Dedifferentiated amniotic fluid mesenchymal stem cell (primary cell): ENCODE results near the gene PCDHGA6.
"Not testable (repeated sequence)": the region's sequence is repeated elsewhere in the genome, so short reads cannot be mapped to it uniquely, and the experiment has no call there.

Experiments
- DNase-seq: peaks from one replicate; pipeline ENCODE4 v3.0.0-alpha.2; 2016; ENCODE audit errors: extremely low spot score

Gene PCDHGA6

GRCh38 chr5:141359790-141360426 lies 13.8 kb upstream of the PCDHGA6 start, which contains the start of gene PCDHGB2:
Gene PCDHGB2, plus strand, starts transcription at chr5:141359994. Its CDS starts 142 bp downstream, at chr5:141360136.
- no peak for DNase-seq

- DNase-seq = no peak
Observed at GRCh38 chr5:141360685-141361084, 13.0 kb upstream of the PCDHGA6 start.

GRCh38 chr5:141362719-141363118 lies 11.0 kb upstream of the PCDHGA6 start:
- no peak for DNase-seq

GRCh38 chr5:141363952-141364660 lies 9.6 kb upstream of the PCDHGA6 start, which contains the start of gene PCDHGA5:
Gene PCDHGA5, plus strand, starts transcription at chr5:141364162. Its CDS starts 169 bp downstream, at chr5:141364331.
- no peak for DNase-seq

GRCh38 chr5:141366016-141366896 lies 7.4 kb upstream of the PCDHGA6 start:
- DNase-seq = no peak

GRCh38 chr5:141369994-141370848 lies 3.5 kb upstream of the PCDHGA6 start, which contains the start of gene PCDHGB3:
Gene PCDHGB3, plus strand, starts transcription at chr5:141370242. Its CDS starts 153 bp downstream, at chr5:141370395.
- DNase-seq = no peak

GRCh38 chr5:141371572-141372475 lies 1.9 kb upstream of the PCDHGA6 start:
- no peak for DNase-seq

GRCh38 chr5:141374627-141375026 lies 936 bp downstream of the PCDHGA6 start:
- DNase-seq = no peak

GRCh38 chr5:141375444-141376155 lies 1.9 kb downstream of the PCDHGA6 start:
- DNase-seq = not testable (repeated sequence)

- DNase-seq = no peak
Observed at GRCh38 chr5:141382469-141383294, 9.0 kb downstream of the PCDHGA6 start, which contains the start of gene PCDHGA7. Gene PCDHGA7, plus strand, starts transcription at chr5:141382742. Its CDS starts 158 bp downstream, at chr5:141382900.

GRCh38 chr5:141383345-141383744 lies 9.7 kb downstream of the PCDHGA6 start:
- DNase-seq = no peak

GRCh38 chr5:141384471-141385267 lies 11.0 kb downstream of the PCDHGA6 start:
- DNase-seq = no peak

GRCh38 chr5:141387557-141388311 lies 14.0 kb downstream of the PCDHGA6 start, which contains the start of gene PCDHGB4:
Gene PCDHGB4, plus strand, starts transcription at chr5:141387698. Its CDS starts 187 bp downstream, at chr5:141387885.
- not testable (repeated sequence) for DNase-seq

- no peak for DNase-seq
Observed at GRCh38 chr5:141388661-141389060, 15.0 kb downstream of the PCDHGA6 start.

- no peak for DNase-seq
Observed at GRCh38 chr5:141389153-141390042, 15.7 kb downstream of the PCDHGA6 start.
